Temporal lobe (tissue), 2 donors: ENCODE results near the gene KCNK6. TPM values are rescaled to one million over a fixed set of nuclear protein-coding genes. Genes with fewer than 3 reads are reported as not detected.

Source experiments
- small RNA-seq: library from RNA; depleted of rRNA; stranded (forward); fragments of <200 nt; gene quantifications from one replicate; pipeline ENCODE3, GENCODE V24; 2014; ENCODE audit warnings: low replicate concordance
- total RNA-seq: library from RNA; depleted of rRNA; stranded (reverse); fragments of >200 nt; gene quantifications from one replicate; pipeline ENCODE4 v1.2.3, GENCODE V29; 2014

Gene KCNK6
- total RNA-seq, 1 donor from 2014 or later: 0.25 TPM

Small RNA genes within 50 kb of the gene (small RNA-seq; reads per million reads assigned to genes)
- not detected for gene RF00019

Other genes with a start within 250 kb of the KCNK6 start
- 35.4 TPM for gene DPF1, start 95.6 kb upstream of the KCNK6 start, total RNA-seq
- 1.2 TPM for gene PPP1R14A, start 63.5 kb upstream of the KCNK6 start, total RNA-seq
- gene SPINT2, start 55.3 kb upstream of the KCNK6 start, total RNA-seq: 60.0 TPM
- gene C19orf33, start 15.6 kb upstream of the KCNK6 start, total RNA-seq: 1.2 TPM
- 27.8 TPM for gene YIF1B, start 3.9 kb upstream of the KCNK6 start, total RNA-seq
- 6.1 TPM for gene CATSPERG, start 16.0 kb downstream of the KCNK6 start, total RNA-seq
- 89.0 TPM for gene PSMD8, start 54.7 kb downstream of the KCNK6 start, total RNA-seq
- gene GGN, start 68.2 kb downstream of the KCNK6 start, total RNA-seq: under 0.01 TPM
- 2.0 TPM for gene SPRED3, start 68.9 kb downstream of the KCNK6 start, total RNA-seq
- gene FAM98C, start 83.2 kb downstream of the KCNK6 start, total RNA-seq: 9.3 TPM
- gene RASGRP4, start 106.4 kb downstream of the KCNK6 start, total RNA-seq: 0.25 TPM
- gene RYR1, start 113.8 kb downstream of the KCNK6 start, total RNA-seq: 2.2 TPM